CD4-positive, alpha-beta T cell treated with Interleukin-1 beta for 1 hour (primary cell): ENCODE measurements around the gene GFOD2.
A peak's percentile ranks its signal among the peaks of the same experiment; 100 is the strongest.
"Not testable (repeated sequence)": the region's sequence is repeated elsewhere in the genome, so short reads cannot be mapped to it uniquely, and the experiment has no call there.

Source experiments
- DNase-seq, 2 donors: peaks; one replicate each; pipeline ENCODE4 v3.0.0-alpha.2; 2020 to 2022

The GFOD2 gene

DNA sequence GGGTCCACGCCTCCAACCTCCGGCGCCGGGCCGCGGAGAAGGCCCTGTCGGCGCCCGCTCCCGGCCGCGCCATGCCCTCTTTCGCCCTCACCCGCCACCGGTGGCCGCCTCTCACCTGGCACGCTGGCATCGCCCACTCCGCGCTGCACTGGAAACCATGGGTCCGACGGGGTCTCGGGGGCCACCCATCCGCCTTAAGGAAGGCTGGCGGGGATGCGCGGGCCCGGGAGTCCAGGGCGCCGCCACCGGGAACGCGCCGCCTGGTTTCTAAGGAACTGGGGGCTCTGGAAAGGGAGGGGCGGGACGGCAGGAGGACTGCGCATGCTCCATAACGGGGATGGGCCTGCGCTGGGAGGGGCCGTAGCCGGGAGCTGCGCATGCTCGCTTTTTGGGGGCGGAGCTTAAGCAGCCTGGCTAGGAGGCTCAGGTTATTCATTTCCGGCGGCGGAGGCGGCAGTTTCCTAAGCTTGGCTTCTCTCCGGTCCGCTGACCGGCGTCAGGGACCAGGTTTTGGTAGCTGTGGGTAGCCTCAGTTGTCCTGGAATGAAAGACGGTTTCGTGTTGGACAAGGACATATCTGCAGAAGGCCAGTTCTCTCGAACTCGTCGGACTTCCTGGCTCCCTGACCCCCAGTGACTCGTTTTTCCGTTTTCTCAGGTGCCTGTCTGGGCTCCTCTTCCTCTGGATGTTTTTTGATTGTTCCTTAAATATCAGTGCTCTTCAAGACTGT is at the start of gene GFOD2:
GFOD2 (minus strand) TSS at position 269 of the 730 bp plus-strand sequence. CDS start 33,601 bp downstream, outside the sequence.
- DNase-seq, result peak; percentile 95 to 96

DNA sequence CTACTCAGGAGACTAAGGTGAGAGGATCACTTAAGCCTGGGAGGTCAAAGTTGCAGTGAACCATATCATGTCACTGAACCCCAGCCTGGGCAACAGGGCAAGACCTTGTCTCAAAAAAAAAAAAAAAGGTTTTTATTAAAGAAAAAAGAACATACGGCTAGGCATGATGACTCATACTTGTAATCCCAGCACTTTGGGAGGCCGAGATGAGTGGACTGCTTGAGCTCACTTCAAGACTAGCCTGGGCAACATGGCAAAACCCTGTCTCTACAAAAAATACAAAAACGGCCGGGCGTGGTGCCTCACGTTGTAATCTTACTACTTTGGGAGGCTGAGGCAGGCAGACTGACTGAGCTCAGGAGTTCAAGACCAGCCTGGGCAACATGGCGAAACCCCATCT is 48.8 kb upstream of the GFOD2 start:
- DNase-seq, result no peak

DNA sequence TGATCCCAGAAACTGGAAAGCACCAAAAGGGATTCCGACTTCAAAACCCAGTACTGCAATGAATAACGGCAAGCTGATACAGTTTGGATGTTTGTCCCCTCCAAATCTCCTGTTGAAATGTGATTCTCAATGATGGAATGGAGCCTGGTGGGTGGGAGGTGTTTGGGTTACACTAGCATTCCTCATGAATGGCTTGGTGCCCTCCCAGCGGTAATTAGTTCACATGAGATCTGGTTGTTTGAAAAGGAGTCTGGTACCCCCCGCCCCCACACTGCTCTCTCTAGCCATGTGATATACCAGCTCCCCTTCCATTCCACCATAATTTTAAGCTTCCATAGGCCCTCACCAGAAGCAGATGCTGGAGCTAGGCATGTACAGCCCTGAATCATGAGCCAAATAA is 47.2 kb upstream of the GFOD2 start:
- no peak for DNase-seq

GRCh38 chr16:67764158-67764667 is 45.1 kb upstream of the GFOD2 start:
- DNase-seq, result no peak

DNA sequence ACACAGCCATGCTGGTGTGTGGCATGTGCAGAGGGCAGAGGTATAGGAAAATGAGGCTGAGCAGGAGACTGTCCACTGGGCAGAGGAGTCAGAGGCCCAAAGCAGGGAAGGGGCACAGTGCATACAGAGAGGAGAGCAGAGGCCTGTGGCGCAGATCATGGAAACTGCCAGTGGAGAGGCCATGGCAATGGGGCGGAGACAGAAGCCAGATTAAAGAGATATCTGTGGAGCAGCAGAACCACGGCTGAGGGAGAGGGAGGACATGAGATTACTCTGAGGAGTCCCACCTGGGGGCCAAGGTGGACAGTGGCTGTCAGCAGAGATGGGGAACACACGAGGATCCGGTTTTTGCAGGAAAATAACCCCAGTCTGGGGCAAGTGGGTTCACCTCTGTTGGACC is 44.0 kb upstream of the GFOD2 start:
- no peak for DNase-seq

GRCh38 chr16:67762385-67762784 is 43.3 kb upstream of the GFOD2 start:
- no peak for DNase-seq

GRCh38 chr16:67761924-67762323 is 42.8 kb upstream of the GFOD2 start:
- no peak for DNase-seq

GRCh38 chr16:67760956-67761230 is 41.8 kb upstream of the GFOD2 start:
- DNase-seq, result no peak

GRCh38 chr16:67760206-67760955 is 41.3 kb upstream of the GFOD2 start:
- DNase-seq, result no peak

- no peak for DNase-seq
Observed at GRCh38 chr16:67758966-67759365, 39.9 kb upstream of the GFOD2 start.

DNA sequence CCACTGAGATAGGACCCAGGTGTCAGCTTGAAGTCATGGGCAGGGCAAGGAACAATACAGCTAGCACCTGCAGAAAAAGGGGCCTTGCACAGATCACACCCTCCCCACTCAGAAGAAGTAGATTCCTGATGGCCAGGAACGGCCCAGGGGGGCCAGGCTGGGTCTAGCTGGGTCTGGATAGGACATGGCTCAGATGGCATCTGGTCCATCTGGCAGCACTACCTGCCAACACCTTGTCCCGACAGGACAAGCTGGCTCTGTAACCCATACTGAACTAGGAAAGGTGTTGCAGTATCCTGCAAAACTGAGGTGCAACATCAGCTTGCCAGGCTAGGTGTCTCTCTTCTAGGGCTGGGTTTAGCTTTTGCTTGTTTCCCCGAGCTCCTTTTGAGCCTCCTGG is 38.9 kb upstream of the GFOD2 start:
- no peak for DNase-seq

DNA sequence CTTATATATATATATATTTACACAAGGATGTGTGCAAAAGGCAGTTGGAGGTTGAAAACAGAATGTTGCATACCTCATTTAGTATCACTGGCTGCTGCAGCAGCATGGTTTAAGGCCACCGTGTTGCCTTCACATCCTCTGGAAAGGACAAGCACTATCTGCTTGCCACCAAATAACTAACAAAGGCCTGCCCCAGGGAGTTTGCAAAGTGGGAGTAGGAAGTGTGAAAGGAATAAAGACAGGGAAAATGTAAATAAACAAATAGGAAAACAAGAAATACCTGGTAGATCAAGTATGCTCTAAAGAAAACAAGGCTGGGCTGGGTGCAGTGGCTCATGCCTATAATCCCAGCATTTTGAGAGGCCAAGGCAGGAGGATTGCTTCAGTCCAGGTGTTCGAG is 33.5 kb upstream of the GFOD2 start:
- no peak for DNase-seq

- not testable (repeated sequence) for DNase-seq
Observed at GRCh38 chr16:67751331-67751730, 32.2 kb upstream of the GFOD2 start.

DNA sequence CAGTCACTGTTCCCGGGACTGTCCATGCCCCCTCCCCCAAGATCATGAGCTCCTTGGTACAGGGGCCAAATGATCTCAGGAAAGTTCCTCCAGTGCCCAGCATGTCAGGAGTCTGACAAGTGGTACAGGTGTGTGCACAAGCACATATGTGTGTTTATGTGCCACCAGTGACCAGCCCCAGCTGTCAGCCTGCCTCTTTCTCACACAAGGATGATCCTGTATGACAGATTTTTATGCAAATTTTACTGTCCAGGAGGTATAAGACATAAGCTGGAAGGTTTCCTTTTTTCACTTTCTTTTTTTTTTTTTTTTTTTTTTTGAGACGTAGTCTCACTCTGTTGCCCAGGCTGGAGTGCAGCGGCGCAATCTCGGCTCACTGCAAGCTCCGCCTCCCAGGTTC is 31.4 kb upstream of the GFOD2 start:
- DNase-seq, result no peak

DNA sequence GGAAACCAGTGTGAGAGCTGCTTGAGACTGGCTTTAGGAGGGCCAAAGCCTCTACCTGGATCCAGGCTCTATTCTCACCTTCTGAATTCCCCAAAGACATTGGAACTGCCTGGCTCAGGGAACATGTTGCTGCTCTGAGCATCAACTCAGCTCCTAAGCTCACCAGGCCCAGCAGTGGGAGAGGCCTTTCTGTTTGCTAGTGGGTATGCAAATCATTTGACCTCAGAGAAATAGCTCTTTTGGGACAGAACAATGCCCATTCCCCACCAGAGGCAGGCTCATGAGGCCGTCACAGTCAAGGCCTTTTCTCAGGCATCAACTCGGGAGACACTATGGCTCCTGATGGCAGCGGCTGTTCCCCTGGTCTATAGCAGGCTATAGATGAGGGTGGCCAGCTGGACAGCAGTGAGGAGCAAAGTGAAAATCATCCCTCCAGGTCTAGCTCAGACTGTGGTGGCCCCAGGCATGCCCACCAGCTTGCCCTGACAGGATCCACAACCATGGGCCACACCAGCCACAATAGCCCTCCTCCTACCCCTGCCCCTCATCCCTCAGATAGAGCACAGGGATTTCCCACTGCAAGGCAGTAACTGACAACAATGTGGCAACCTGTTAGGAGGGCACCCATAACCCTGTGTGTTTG is 30.4 kb upstream of the GFOD2 start:
- no peak for DNase-seq

- DNase-seq, result no peak
Observed at GRCh38 chr16:67748834-67749233, 29.7 kb upstream of the GFOD2 start.

- DNase-seq, result no peak
Observed at GRCh38 chr16:67746846-67747245, 27.7 kb upstream of the GFOD2 start.

- DNase-seq, result no peak
Observed at GRCh38 chr16:67741118-67741517, 22.0 kb upstream of the GFOD2 start.

DNA sequence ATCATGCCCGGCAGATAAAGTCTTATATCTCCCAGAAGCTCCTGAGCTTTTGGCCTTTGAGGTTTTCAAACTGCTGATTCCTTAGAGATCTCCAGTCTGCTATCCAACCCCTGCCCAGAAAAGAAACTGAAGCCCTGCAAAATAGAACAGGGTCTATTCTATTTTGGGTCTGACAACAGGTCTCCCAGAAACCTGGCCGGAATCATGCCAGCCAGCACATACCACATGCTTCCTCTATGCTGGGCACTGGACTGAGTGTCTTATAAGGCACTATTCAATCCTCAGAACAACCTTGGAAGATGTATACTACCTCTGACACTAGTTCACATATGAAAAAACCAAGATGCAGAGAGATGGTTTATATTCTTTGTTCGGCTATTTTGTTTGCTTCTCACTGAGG is 21.3 kb upstream of the GFOD2 start:
- DNase-seq, result no peak

- DNase-seq, result no peak
Observed at GRCh38 chr16:67736858-67737257, 17.7 kb upstream of the GFOD2 start.

DNA sequence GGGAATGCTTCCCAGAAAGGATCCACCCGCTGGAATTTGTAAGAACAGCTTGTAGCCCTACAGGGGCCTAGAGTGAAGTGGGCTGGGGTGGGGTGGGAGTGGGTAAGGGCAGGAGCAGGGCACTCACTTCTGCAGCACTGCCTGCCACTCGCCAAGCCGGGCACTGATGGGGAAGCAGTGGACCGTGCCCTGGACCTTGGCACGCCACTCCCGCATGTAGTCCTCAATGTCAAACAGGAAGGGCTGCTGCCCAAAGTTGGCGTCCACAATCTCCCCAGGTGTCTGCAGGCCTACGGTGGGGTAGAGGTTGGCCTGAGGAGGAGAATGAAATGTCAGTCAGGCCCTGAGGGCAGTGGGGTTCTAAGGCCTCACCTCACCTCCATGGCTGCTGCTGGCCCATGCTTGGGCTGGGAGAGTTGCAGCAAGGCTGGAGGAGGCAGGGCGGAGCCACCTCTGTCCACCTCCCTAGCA is 15.7 kb upstream of the GFOD2 start:
- no peak for DNase-seq

- no peak for DNase-seq
Observed at GRCh38 chr16:67733734-67734470, 14.8 kb upstream of the GFOD2 start.

DNA sequence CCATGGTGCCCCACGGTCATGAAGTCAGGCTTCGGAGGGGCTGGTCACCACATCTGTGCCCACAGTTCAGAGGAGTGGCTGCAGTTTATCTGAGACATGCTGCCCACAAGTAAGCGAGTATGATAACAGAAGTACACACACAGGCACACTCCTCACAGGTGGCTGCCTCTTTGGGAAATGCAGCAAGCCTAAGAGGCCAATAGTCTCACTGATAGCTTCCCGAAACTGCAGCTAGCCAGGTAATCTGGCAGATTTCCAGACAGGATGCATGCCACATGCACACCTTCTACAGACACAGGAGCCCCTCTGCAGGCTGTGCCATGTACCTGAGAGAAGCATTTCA is 12.6 kb upstream of the GFOD2 start:
- DNase-seq, result no peak
